ENCODE data around the gene RASAL2. TPM values are rescaled to one million over a fixed set of nuclear protein-coding genes. Genes with fewer than 3 reads are reported as not detected.

The RASAL2 gene
- total RNA-seq, 3 donors from 2014 or later (not counting 1 experiment from before 2014, with no cell fraction given): 0.16 to 0.23 TPM; not detected in 1

DNA sequence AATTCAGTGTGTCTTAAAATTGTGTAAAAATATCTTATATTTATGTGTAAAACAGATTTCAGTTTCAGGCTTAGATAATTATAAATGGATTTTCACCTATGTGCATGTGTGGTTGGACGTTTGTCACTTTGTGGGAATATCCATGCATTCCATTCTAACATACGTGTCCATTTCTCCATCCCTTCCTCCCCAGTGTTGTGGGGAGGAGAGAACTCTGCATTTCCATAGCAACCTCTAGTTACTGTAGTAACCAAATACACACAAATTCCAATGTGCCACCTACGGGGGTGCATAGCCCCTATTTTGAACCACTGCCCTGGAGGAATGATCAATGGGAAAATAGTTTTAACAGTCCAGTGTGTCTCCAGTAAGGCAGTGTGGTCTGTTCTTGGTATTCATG, 79.0 kb downstream of the RASAL2 start:
- Histone ChIP-seq H3K27ac (ENCODE audit: low read length) (no peak overlapping the region), H3K9me3 (ENCODE audit: control insufficient read depth, insufficient read depth, low read length) (no peaks in the 10 kb centered on the region), H3K4me3 (ENCODE audit: low read length) (no peak overlapping the region), H3K27me3 (ENCODE audit: control insufficient read depth, insufficient read depth, low read length) (no peaks in the 10 kb centered on the region), H3K4me1 (ENCODE audit: control insufficient read depth, insufficient read depth, low read length) (no peaks in the 10 kb centered on the region), H3K36me3 (ENCODE audit: control insufficient read depth, insufficient read depth, low read length) (no peaks in the 10 kb centered on the region)
- DNase-seq: no peak
- no peak for ATAC-seq
- Mint-ChIP-seq H3K27me3 (ENCODE audit: low read depth in 2 of 2) (no peaks in the 10 kb centered on the region), H3K4me1 (no peaks in the 10 kb centered on the region), H3K36me3 (no peaks in the 10 kb centered on the region), H3K27ac (no peak overlapping the region), H3K4me3 (no peak overlapping the region), H3K9me3 (peaks cover 0 to 7% of the 10 kb centered on the region in 2 donors)
- no CpG with 5 or more reads among the region's 3 CpGs for WGBS (ENCODE audit: insufficient coverage)
- intact Hi-C loops (cut with micrococcal nuclease): no loop called here
- TF ChIP-seq, protein P1, sequence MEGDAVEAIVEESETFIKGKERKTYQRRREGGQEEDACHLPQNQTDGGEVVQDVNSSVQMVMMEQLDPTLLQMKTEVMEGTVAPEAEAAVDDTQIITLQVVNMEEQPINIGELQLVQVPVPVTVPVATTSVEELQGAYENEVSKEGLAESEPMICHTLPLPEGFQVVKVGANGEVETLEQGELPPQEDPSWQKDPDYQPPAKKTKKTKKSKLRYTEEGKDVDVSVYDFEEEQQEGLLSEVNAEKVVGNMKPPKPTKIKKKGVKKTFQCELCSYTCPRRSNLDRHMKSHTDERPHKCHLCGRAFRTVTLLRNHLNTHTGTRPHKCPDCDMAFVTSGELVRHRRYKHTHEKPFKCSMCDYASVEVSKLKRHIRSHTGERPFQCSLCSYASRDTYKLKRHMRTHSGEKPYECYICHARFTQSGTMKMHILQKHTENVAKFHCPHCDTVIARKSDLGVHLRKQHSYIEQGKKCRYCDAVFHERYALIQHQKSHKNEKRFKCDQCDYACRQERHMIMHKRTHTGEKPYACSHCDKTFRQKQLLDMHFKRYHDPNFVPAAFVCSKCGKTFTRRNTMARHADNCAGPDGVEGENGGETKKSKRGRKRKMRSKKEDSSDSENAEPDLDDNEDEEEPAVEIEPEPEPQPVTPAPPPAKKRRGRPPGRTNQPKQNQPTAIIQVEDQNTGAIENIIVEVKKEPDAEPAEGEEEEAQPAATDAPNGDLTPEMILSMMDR (IDR thresholded peaks at IDR 0.05): no peak

DNA sequence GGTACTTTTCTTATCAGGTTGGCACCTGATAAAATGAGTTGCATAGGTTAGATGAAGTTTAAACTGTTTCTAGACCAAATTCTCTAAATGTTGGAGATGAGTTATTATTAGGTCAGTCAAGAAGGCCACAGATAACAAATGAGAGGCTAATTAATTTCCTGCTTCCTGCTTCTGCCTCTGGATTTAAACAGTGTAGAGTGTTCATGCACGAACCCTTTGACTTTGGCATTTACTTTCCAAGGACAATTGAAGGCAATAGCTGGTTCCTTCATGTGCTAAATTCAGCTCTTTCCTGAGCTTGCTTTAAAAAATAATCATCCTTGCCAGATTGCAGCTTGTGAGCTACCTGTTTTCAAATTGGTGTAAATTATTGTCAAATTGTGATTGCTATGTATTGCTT, 80.6 kb downstream of the RASAL2 start:
- ATAC-seq: no peak
- intact Hi-C loops (cut with micrococcal nuclease): no loop called here
- no peaks in the 10 kb centered on the region for H3K36me3 Mint-ChIP-seq
- Histone ChIP-seq H3K4me1 (ENCODE audit: control insufficient read depth, insufficient read depth, low read length) (no peaks in the 10 kb centered on the region), H3K27me3 (ENCODE audit: control insufficient read depth, insufficient read depth, low read length) (no peaks in the 10 kb centered on the region), H3K27ac (ENCODE audit: low read length) (no peak overlapping the region), H3K9me3 (ENCODE audit: control insufficient read depth, insufficient read depth, low read length) (no peaks in the 10 kb centered on the region), H3K36me3 (ENCODE audit: control insufficient read depth, insufficient read depth, low read length) (no peaks in the 10 kb centered on the region), H3K4me3 (ENCODE audit: low read length) (no peak overlapping the region)
- H3K9me3 Mint-ChIP-seq: peaks cover 4 to 12% of the 10 kb centered on the region in 2 donors
- H3K4me3 Mint-ChIP-seq: no peak overlapping the region
- H3K27me3 Mint-ChIP-seq (ENCODE audit: low read depth in 2 of 2): no peaks in the 10 kb centered on the region
- H3K27ac Mint-ChIP-seq: no peak overlapping the region
- no peaks in the 10 kb centered on the region for H3K4me1 Mint-ChIP-seq
- DNase-seq: no peak
- WGBS (ENCODE audit: insufficient coverage): 83% methylated on average over 1 of the region's 1 CpG
- TF ChIP-seq, protein P1 (IDR thresholded peaks at IDR 0.05): no peak

DNA sequence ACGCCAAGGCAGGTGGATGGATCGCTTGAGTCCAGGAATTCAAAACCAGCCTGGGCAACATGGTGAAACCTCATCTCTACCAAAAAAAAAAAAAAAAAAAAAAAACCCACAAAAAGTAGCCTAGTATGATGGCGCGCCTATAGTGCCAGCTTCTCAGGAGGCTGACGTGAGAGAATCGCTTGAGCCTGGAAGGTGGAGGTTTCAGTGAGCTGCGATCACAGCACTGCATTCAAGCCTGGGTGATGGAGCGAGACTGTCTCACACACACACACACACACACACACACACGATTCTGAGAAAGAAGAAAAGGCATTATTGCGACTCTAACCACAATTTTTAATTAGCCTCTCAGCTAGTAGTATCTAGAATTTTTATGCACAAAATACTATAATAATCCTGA, 86.5 kb downstream of the RASAL2 start:
- H3K4me3 Mint-ChIP-seq: no peak overlapping the region
- Histone ChIP-seq H3K27me3 (ENCODE audit: control insufficient read depth, insufficient read depth, low read length) (no peaks in the 10 kb centered on the region), H3K4me1 (ENCODE audit: control insufficient read depth, insufficient read depth, low read length) (no peaks in the 10 kb centered on the region), H3K4me3 (ENCODE audit: low read length) (no peak overlapping the region), H3K36me3 (ENCODE audit: control insufficient read depth, insufficient read depth, low read length) (no peaks in the 10 kb centered on the region), H3K9me3 (ENCODE audit: control insufficient read depth, insufficient read depth, low read length) (no peaks in the 10 kb centered on the region), H3K27ac (ENCODE audit: low read length) (no peak overlapping the region)
- no peaks in the 10 kb centered on the region for H3K27me3 Mint-ChIP-seq (ENCODE audit: low read depth in 2 of 2)
- no peaks in the 10 kb centered on the region for H3K4me1 Mint-ChIP-seq
- no peak overlapping the region for H3K27ac Mint-ChIP-seq
- intact Hi-C loops (cut with micrococcal nuclease): no loop called here
- ATAC-seq (no peak), DNase-seq (no peak)
- H3K9me3 Mint-ChIP-seq: peaks cover 11 to 17% of the 10 kb centered on the region in 2 donors
- 100% methylated on average over 7 of the region's 10 CpGs for WGBS (ENCODE audit: insufficient coverage)
- no peaks in the 10 kb centered on the region for H3K36me3 Mint-ChIP-seq
- TF ChIP-seq, protein P1 (IDR thresholded peaks at IDR 0.05): no peak

DNA sequence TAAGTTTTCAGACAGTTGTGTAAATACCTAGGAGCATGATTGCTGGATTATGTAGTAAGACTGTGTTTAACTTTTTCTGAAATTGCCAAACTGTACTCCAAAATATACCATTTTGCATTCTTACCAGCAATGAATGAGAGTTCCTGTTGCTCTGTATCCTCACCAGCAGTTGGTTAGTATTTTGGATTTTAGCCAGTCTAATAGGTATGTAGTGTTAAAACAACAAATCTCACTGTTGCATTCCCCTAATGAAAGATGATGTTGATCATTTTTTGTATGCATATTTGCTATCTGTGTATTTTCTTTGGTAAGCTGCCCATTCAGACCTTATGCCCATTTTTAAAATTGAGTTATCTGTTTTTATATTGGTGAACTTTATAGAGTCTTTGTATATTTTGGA, 89.9 kb downstream of the RASAL2 start:
- no peaks in the 10 kb centered on the region for H3K27me3 ChIP-seq (ENCODE audit: control insufficient read depth, insufficient read depth, low read length)
- TF ChIP-seq, protein P1 (IDR thresholded peaks at IDR 0.05): no peak
- no peaks in the 10 kb centered on the region for H3K36me3 ChIP-seq (ENCODE audit: control insufficient read depth, insufficient read depth, low read length)
- Mint-ChIP-seq H3K27ac (no peak overlapping the region), H3K4me1 (no peaks in the 10 kb centered on the region), H3K27me3 (ENCODE audit: low read depth in 2 of 2) (no peaks in the 10 kb centered on the region), H3K9me3 (peaks cover 10 to 13% of the 10 kb centered on the region in 2 donors), H3K36me3 (no peaks in the 10 kb centered on the region), H3K4me3 (no peak overlapping the region)
- H3K27ac ChIP-seq (ENCODE audit: low read length): no peak overlapping the region
- H3K4me1 ChIP-seq (ENCODE audit: control insufficient read depth, insufficient read depth, low read length): no peaks in the 10 kb centered on the region
- H3K4me3 ChIP-seq (ENCODE audit: low read length): no peak overlapping the region
- DNase-seq: no peak
- no peak for ATAC-seq
- H3K9me3 ChIP-seq (ENCODE audit: control insufficient read depth, insufficient read depth, low read length): no peaks in the 10 kb centered on the region
- intact Hi-C loops (cut with micrococcal nuclease): no loop called here

All from natural killer cell (primary cell).